B cell (primary cell): ENCODE results near the gene CAMK1. TPM values are rescaled to one million over a fixed set of nuclear protein-coding genes. Genes with fewer than 3 reads are reported as not detected.

Experiments
- ATAC-seq: fragments of 200-7000 bp; cut with Tn5 transposase; one replicate; pipeline ENCODE4 v1.10.0; 2021; ENCODE audit warnings: low read depth, mild to moderate bottlenecking, moderate number of reproducible peaks, moderate library complexity
- CTCF ChIA-PET: fragments of 350-600 bp; sonication (Branson Sonifier 250); formaldehyde crosslinking; loops from one replicate; lab custom pipeline; 2021; ENCODE audit warnings: antibody characterized with exemption, inconsistent platforms; lab: Charles Lee
- POLR2A ChIA-PET: fragments of 350-600 bp; sonication (Branson Sonifier 250); formaldehyde crosslinking; loops from one replicate; lab custom pipeline; 2021; ENCODE audit warnings: antibody characterized with exemption; lab: Charles Lee
- DNase-seq: peaks from one replicate; pipeline ENCODE4 v3.0.0; 2013
- H2AFZ ChIP-seq: 2 replicates; pipeline ENCODE4 v1.6.1; 2012; ENCODE audit warnings: mild to moderate bottlenecking, low read depth, low read length; ENCODE audit not compliant: insufficient read depth, poor library complexity, severe bottlenecking
- H3K27ac ChIP-seq, 2 donors: 1 replicate in 1 of 2; 2 replicates in 1 of 2; pipeline ENCODE4 v1.5.1; 2012 to 2013; ENCODE audit warnings: low read length in 2 of 2, mild to moderate bottlenecking in 2 of 2, moderate library complexity in 1 of 2
- H3K27me3 ChIP-seq, 4 experiments: fragments of 200-600 bp in 1 of 4; sonication (generic) in 1 of 4; replicated peaks in 1 of 4; 1 replicate in 2 of 4; 2 replicates in 2 of 4; pipeline versions ENCODE4 v1.6.1 to v1.7.0; 2013 to 2016; ENCODE audit warnings: low read length in 3 of 4, mild to moderate bottlenecking in 2 of 4, mixed read lengths in 1 of 4, moderate library complexity in 1 of 4; ENCODE audit not compliant: insufficient read depth in 4 of 4, control insufficient read depth in 3 of 4; ENCODE audit errors: control extremely low read depth in 1 of 4
- H3K36me3 ChIP-seq, 2 experiments: replicated peaks in 1 of 2; 1 replicate in 1 of 2; 2 replicates in 1 of 2; pipeline versions ENCODE4 v1.6.1 to v1.7.1; 2013; ENCODE audit warnings: low read length in 1 of 2; ENCODE audit not compliant: insufficient read depth in 2 of 2, control insufficient read depth in 1 of 2; ENCODE audit errors: control extremely low read depth in 1 of 2, extremely low read depth in 1 of 2
- H3K4me1 ChIP-seq, 2 donors: fragments of 200-600 bp in 1 of 2; sonication (generic) in 1 of 2; 1 replicate in 1 of 2; 2 replicates in 1 of 2; pipeline versions ENCODE4 v1.5.1 to v1.6.1; 2013 to 2017; ENCODE audit warnings: low read length in 2 of 2; ENCODE audit not compliant: control insufficient read depth in 2 of 2, insufficient read depth in 2 of 2
- H3K4me2 ChIP-seq: replicated peaks from 2 replicates; pipeline ENCODE3; 2012; ENCODE audit warnings: mild to moderate bottlenecking, low read depth, low read length; ENCODE audit not compliant: poor library complexity, severe bottlenecking
- H3K4me3 ChIP-seq, 5 experiments: fragments of 200-600 bp in 1 of 5; sonication (generic) in 1 of 5; 1 replicate in 3 of 5; 2 replicates in 2 of 5; pipeline versions ENCODE4 v1.5.1 to v1.7.0; 2011 to 2016; ENCODE audit warnings: low read length in 4 of 5, mild to moderate bottlenecking in 4 of 5, low read depth in 2 of 5, control low read depth in 1 of 5, moderate library complexity in 1 of 5; ENCODE audit not compliant: insufficient read depth in 1 of 5; ENCODE audit errors: control extremely low read depth in 1 of 5, extremely low read depth in 1 of 5
- H3K79me2 ChIP-seq: fragments of 200-600 bp; sonication (generic); one replicate; pipeline ENCODE4 v1.6.0; 2016; ENCODE audit warnings: low read length; ENCODE audit not compliant: control insufficient read depth, insufficient read depth
- H3K9ac ChIP-seq: fragments of 200-600 bp; sonication (generic); 2 replicates; pipeline ENCODE4 v1.6.1; 2017; ENCODE audit warnings: mild to moderate bottlenecking, low read length, moderate library complexity
- H3K9me3 ChIP-seq, 3 donors: one replicate each; pipeline versions ENCODE4 v1.6.1 to v1.7.1; 2013; ENCODE audit warnings: low read length in 2 of 3; ENCODE audit not compliant: control insufficient read depth in 2 of 3, insufficient read depth in 1 of 3; ENCODE audit errors: control extremely low read depth in 1 of 3
- H4K20me1 ChIP-seq: 2 replicates; pipeline ENCODE4 v1.6.0; 2012; ENCODE audit warnings: mild to moderate bottlenecking, low read length; ENCODE audit not compliant: insufficient read depth, control insufficient read depth, poor library complexity, severe bottlenecking
- H3K27ac Mint-ChIP-seq: one replicate; pipeline ENCODE4 v1.8.0; 2021; ENCODE audit warnings: mixed read lengths
- H3K27me3 Mint-ChIP-seq: one replicate; pipeline ENCODE4 v1.8.0; 2021; ENCODE audit warnings: mixed read lengths
- H3K4me1 Mint-ChIP-seq: one replicate; pipeline ENCODE4 v1.8.0; 2021; ENCODE audit warnings: mixed read lengths
- H3K4me3 Mint-ChIP-seq: one replicate; pipeline ENCODE4 v1.8.0; 2021; ENCODE audit warnings: mixed read lengths
- H3K9me3 Mint-ChIP-seq: one replicate; pipeline ENCODE4 v1.8.0; 2022; ENCODE audit warnings: mixed read lengths; ENCODE audit not compliant: insufficient read depth
- EZH2 ChIP-seq: IDR thresholded peaks from 2 replicates; pipeline ENCODE4 v1.6.1; 2012; ENCODE audit warnings: borderline replicate concordance, low read depth, mild to moderate bottlenecking, moderate library complexity, low read length; ENCODE audit not compliant: insufficient read depth, poor library complexity, severe bottlenecking
- WGBS: methylation state at CpG from one replicate; pipeline ENCODE4 v1.1.5; 2013; ENCODE audit warnings: missing lambda C conversion rate; ENCODE audit not compliant: insufficient coverage; 5-methylcytosine and 5-hydroxymethylcytosine counted together
- intact Hi-C: fragments of 100-400 bp; cut with micrococcal nuclease; formaldehyde crosslinking; loops from one replicate; pipeline ENCODE4 v1.10.0; 2022
- polyA plus RNA-seq: library from polyadenylated mRNA; depleted of rRNA; stranded (reverse); fragments of >200 nt; gene quantifications from 2 replicates; pipeline ENCODE4 v1.2.3, GENCODE V29; 2012
- total RNA-seq, 2 donors: library from RNA; stranded (reverse); fragments of 120-200 nt in 1 of 2; gene quantifications; 1 replicate in 1 of 2; 2 replicates in 1 of 2; pipeline versions ENCODE4 v1.2.3 to v1.2.4, GENCODE V29; 2013 to 2022
- TF ChIP-seq, protein P1 (sequence below): fragments of 200-600 bp; IDR thresholded peaks from one replicate; pipeline ENCODE4 v1.8.0; 2022; ENCODE audit warnings: antibody characterized with exemption, mild to moderate bottlenecking

The CAMK1 gene
- total and polyA plus RNA-seq, 2 donors (not counting 1 experiment from before 2014, with no cell fraction given), result 0.57 to 0.82 TPM

DNA sequence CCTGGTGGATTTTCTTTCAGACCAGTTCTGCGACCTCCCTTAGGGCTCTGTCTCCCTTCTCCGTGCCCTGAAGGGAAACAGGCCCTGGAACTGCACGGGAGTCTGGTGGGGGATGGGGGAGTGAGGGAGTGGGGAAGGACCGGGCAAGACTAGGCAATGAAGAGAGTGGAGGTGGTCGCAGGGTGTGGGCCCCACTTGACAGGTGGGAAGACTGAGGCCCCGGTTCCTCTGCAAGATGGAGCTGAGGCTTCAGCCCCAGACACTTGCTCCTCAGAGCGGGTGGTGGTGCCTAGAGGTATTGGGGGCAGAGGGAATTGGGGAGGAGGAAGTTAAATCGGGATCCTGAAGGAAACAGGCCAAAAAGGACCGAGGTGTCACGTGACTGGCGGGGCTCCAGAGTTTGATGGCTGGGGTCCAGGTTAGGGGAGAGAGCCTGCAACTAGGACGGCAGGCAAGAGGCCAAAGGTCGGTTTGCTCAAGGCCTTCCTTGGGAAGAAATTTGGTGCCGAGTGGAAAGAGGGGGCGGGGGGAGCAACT, 597 bp upstream of the CAMK1 start:
- H2AFZ ChIP-seq, result peak overlapping the region; percentile 69
- CTCF ChIA-PET, result interaction anchor here (0.6 to 1.1 kb wide), 2 partner anchors 12 to 471 kb away, joined by 3 to 4 read pairs; no protein-coding TSS in a partner anchor

GRCh38 chr3:9769012-9769411, 735 bp downstream of the CAMK1 start:
- Mint-ChIP-seq H3K27me3 (peaks cover 5% of the 10 kb centered on the region), H3K4me1 (peaks cover 21% of the 10 kb centered on the region), H3K27ac (no peak overlapping the region), H3K4me3 (peak overlapping the region; percentile 38), H3K9me3 (no peaks in the 10 kb centered on the region)
- Histone ChIP-seq H3K9ac (peak overlapping the region; percentile 65), H3K79me2 (no peaks in the 10 kb centered on the region), H3K27ac (no peak overlapping the region), H4K20me1 (no peaks in the 10 kb centered on the region), H3K4me1 (peaks cover 17 to 18% of the 10 kb centered on the region in 2 donors), H3K9me3 (no peaks in the 10 kb centered on the region), H3K4me3 (no peak overlapping the region), H3K27me3 (peaks cover 0 to 12% (median 2%) of the 10 kb centered on the region in 4 experiments), H3K4me2 (peak overlapping the region; percentile 91), H2AFZ (peak overlapping the region; percentile 69), H3K36me3 (peaks cover 0 to 2% of the 10 kb centered on the region in 2 experiments)
- DNase-seq, result no peak
- ATAC-seq, result no peak
- 88% methylated on average over 5 of the region's 5 CpGs for WGBS
- TF ChIP-seq EZH2, result no peak
- TF ChIP-seq, protein P1, sequence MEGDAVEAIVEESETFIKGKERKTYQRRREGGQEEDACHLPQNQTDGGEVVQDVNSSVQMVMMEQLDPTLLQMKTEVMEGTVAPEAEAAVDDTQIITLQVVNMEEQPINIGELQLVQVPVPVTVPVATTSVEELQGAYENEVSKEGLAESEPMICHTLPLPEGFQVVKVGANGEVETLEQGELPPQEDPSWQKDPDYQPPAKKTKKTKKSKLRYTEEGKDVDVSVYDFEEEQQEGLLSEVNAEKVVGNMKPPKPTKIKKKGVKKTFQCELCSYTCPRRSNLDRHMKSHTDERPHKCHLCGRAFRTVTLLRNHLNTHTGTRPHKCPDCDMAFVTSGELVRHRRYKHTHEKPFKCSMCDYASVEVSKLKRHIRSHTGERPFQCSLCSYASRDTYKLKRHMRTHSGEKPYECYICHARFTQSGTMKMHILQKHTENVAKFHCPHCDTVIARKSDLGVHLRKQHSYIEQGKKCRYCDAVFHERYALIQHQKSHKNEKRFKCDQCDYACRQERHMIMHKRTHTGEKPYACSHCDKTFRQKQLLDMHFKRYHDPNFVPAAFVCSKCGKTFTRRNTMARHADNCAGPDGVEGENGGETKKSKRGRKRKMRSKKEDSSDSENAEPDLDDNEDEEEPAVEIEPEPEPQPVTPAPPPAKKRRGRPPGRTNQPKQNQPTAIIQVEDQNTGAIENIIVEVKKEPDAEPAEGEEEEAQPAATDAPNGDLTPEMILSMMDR, result no peak
- intact Hi-C loops, result loop anchor here (1.0 kb wide), 1 partner anchor 40 kb away; no protein-coding TSS in a partner anchor
- POLR2A ChIA-PET, result interaction anchor here (1.7 kb wide), 1 partner anchor 18 kb away, joined by 7 read pairs; no protein-coding TSS in a partner anchor
- CTCF ChIA-PET, result interaction anchor here (1.1 kb wide), 1 partner anchor 13 kb away, joined by 3 read pairs; no protein-coding TSS in a partner anchor

More for the DNA sequence above, 597 bp upstream of the CAMK1 start:
- H3K36me3 ChIP-seq, result peaks cover 0 to 2% of the 10 kb centered on the region in 2 experiments
- WGBS, result 30% methylated on average over 13 of the region's 15 CpGs
- H3K4me1 ChIP-seq, result peaks cover 17 to 18% of the 10 kb centered on the region in 2 donors
- H3K27me3 ChIP-seq, result peaks cover 0 to 12% (median 2%) of the 10 kb centered on the region in 4 experiments
- H3K79me2 ChIP-seq, result no peaks in the 10 kb centered on the region
- peaks cover 5% of the 10 kb centered on the region for H3K27me3 Mint-ChIP-seq
- H3K4me3 Mint-ChIP-seq, result peak overlapping the region; percentile 67
- H3K9me3 Mint-ChIP-seq, result no peaks in the 10 kb centered on the region
- H3K9me3 ChIP-seq, result no peaks in the 10 kb centered on the region
- no peak for ATAC-seq
- peaks cover 21% of the 10 kb centered on the region for H3K4me1 Mint-ChIP-seq
- no peak for DNase-seq
- POLR2A ChIA-PET, result interaction anchor here (1.2 to 1.7 kb wide), 2 partner anchors 19 to 22 kb away, joined by 3 to 7 read pairs; partner anchors contain the start of gene TADA3
- H3K4me3 ChIP-seq, result peak overlapping the region; percentile 38 to 63 (median 39)
- intact Hi-C loops, result no loop called here
- TF ChIP-seq EZH2, result no peak
- TF ChIP-seq, protein P1, result no peak
- peak overlapping the region; percentile 65 for H3K9ac ChIP-seq
- no peak overlapping the region for H3K27ac ChIP-seq
- H4K20me1 ChIP-seq, result no peaks in the 10 kb centered on the region
- peak overlapping the region; percentile 91 for H3K4me2 ChIP-seq
- H3K27ac Mint-ChIP-seq, result no peak overlapping the region
